ENCODE results near the gene SHC2. TPM values are rescaled to one million over a fixed set of nuclear protein-coding genes. Genes with fewer than 3 reads are reported as not detected.

Gene SHC2
- total RNA-seq, 1 donor from 2014 or later: 29.7 TPM

DNA sequence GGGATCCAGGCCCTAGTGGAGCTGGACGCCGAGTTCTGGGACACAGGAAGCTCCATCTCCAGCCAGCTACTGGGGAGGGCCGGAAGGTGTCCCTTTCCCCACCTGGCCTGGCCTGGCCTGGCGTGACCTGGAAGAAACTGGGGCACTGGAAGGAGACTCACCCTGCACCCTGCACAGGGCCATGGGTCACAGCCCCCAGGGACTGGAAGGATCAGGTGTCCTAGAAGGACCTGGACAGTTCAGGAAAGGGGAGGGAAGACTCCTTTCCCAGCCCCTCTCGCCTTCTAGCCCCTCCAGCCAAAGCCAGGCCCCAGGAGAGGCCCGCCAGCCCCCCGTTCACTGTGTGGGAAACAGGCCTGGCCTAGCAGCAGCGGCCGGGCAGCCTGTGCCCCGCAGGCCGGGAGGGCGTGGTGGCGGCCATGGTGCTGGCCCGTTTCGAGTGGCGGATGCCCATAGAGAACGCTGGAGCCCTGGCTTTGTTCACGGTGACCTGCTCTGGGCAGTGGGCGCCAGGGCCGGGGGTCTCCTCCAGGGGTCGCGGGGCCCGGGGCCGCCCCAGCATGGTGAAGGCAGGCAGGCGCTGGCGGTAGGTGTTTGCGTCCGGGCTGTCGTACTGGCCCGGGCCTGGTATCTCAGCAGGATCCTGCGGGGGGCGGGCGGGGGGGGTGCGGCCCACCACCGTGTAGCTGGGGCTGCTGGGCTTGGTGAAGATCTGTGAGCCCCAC, 2.8 kb upstream of the SHC2 start:
- no peak overlapping the region for H3K4me3 Mint-ChIP-seq (ENCODE audit: unreplicated experiment)
- H3K27me3 ChIP-seq (ENCODE audit: insufficient read depth, low read length): peaks cover 2% of the 10 kb centered on the region
- H3K9me3 ChIP-seq (ENCODE audit: insufficient read depth, low read depth, low read length): no peaks in the 10 kb centered on the region
- H3K36me3 Mint-ChIP-seq (ENCODE audit: low read depth, unreplicated experiment): peaks cover 2% of the 10 kb centered on the region
- FAIRE-seq: no peak
- no peak overlapping the region for H3K4me3 ChIP-seq (ENCODE audit: insufficient read depth, low read depth, low read length)
- no peak overlapping the region for H3K27ac ChIP-seq (ENCODE audit: low read depth, low read length)
- peaks cover 4% of the 10 kb centered on the region for H3K27me3 Mint-ChIP-seq (ENCODE audit: low read depth, unreplicated experiment)
- TF ChIP-seq, protein P1, sequence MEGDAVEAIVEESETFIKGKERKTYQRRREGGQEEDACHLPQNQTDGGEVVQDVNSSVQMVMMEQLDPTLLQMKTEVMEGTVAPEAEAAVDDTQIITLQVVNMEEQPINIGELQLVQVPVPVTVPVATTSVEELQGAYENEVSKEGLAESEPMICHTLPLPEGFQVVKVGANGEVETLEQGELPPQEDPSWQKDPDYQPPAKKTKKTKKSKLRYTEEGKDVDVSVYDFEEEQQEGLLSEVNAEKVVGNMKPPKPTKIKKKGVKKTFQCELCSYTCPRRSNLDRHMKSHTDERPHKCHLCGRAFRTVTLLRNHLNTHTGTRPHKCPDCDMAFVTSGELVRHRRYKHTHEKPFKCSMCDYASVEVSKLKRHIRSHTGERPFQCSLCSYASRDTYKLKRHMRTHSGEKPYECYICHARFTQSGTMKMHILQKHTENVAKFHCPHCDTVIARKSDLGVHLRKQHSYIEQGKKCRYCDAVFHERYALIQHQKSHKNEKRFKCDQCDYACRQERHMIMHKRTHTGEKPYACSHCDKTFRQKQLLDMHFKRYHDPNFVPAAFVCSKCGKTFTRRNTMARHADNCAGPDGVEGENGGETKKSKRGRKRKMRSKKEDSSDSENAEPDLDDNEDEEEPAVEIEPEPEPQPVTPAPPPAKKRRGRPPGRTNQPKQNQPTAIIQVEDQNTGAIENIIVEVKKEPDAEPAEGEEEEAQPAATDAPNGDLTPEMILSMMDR (IDR thresholded peaks at IDR 0.05; ENCODE audit: insufficient read depth, low read depth, low read length): no peak
- no peak for TF ChIP-seq EZH2 (IDR thresholded peaks at IDR 0.05; ENCODE audit: insufficient read depth, low read length)
- no peak overlapping the region for H2AFZ ChIP-seq (ENCODE audit: low read depth, low read length)
- H3K9ac ChIP-seq (ENCODE audit: low read length): no peak overlapping the region
- H3K27ac Mint-ChIP-seq (ENCODE audit: unreplicated experiment): no peak overlapping the region
- no peaks in the 10 kb centered on the region for H3K79me2 ChIP-seq (ENCODE audit: insufficient read depth, low read length)
- no peaks in the 10 kb centered on the region for H4K20me1 ChIP-seq (ENCODE audit: insufficient read depth, low read length)
- no peaks in the 10 kb centered on the region for H3K4me1 Mint-ChIP-seq (ENCODE audit: low read depth, unreplicated experiment)
- DNase-seq (ENCODE audit: low read depth): no peak
- peaks cover 3% of the 10 kb centered on the region for H3K9me3 Mint-ChIP-seq (ENCODE audit: unreplicated experiment)
- H3K4me2 ChIP-seq (ENCODE audit: low read length): no peak overlapping the region
- no peaks in the 10 kb centered on the region for H3K36me3 ChIP-seq (ENCODE audit: insufficient read depth, low read length)
- peaks cover 5% of the 10 kb centered on the region for H3K4me1 ChIP-seq (ENCODE audit: insufficient read depth, low read length)

DNA sequence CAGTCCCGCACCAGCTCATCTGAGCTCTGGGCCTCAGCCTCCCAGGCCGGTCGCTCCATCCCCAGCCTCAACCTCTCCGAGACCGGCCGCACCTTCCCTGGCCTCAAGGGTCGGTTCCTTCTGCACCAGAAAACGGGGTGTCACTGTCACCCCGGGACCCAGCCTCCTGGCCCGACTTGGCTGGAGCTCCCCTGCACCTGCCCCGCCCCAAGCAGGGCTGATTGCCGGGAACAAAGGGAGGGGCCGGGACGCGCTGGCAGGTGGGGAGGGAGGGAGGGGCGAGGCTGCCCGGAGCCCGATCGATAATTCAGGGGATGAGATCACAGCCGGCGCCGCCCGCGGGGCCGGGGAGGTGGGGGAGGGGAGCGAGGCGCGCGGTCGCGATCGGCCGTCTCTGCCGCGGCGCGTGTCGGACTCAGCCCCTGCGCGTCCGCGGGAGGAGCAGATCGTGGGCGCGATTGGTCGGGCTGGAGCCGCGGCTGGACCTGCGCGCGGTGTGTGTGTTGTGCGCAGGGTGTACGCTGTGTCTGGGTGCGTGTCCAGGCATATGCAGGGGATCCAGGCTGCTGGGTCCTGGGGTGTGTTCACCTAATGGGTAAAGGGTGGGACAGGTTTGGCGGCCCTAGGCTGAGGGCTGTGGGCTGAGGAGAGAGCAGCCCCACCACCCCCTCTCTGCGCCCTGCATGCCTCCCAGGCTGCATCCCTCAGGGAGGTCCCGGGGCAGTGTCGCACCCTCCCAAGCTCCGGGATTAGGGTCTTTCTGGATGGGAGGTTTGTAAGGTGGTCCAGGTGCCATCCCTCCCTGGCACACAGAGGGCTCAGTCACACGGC, 1.1 kb upstream of the SHC2 start:
- peaks cover 2% of the 10 kb centered on the region for H3K27me3 ChIP-seq (ENCODE audit: insufficient read depth, low read length)
- no peaks in the 10 kb centered on the region for H3K4me1 Mint-ChIP-seq (ENCODE audit: low read depth, unreplicated experiment)
- no peak overlapping the region for H3K4me3 ChIP-seq (ENCODE audit: insufficient read depth, low read depth, low read length)
- DNase-seq (ENCODE audit: low read depth) (no peak), FAIRE-seq (no peak)
- no peaks in the 10 kb centered on the region for H3K79me2 ChIP-seq (ENCODE audit: insufficient read depth, low read length)
- H4K20me1 ChIP-seq (ENCODE audit: insufficient read depth, low read length): no peaks in the 10 kb centered on the region
- TF ChIP-seq, protein P1 (IDR thresholded peaks at IDR 0.05; ENCODE audit: insufficient read depth, low read depth, low read length): no peak
- peak; percentile 66 for TF ChIP-seq EZH2 (IDR thresholded peaks at IDR 0.05; ENCODE audit: insufficient read depth, low read length)
- H3K9me3 ChIP-seq (ENCODE audit: insufficient read depth, low read depth, low read length): no peaks in the 10 kb centered on the region
- H3K36me3 Mint-ChIP-seq (ENCODE audit: low read depth, unreplicated experiment): peaks cover 6% of the 10 kb centered on the region
- no peak overlapping the region for H3K9ac ChIP-seq (ENCODE audit: low read length)
- H3K27ac Mint-ChIP-seq (ENCODE audit: unreplicated experiment): no peak overlapping the region
- no peaks in the 10 kb centered on the region for H3K27me3 Mint-ChIP-seq (ENCODE audit: low read depth, unreplicated experiment)
- no peaks in the 10 kb centered on the region for H3K9me3 Mint-ChIP-seq (ENCODE audit: unreplicated experiment)
- no peak overlapping the region for H3K27ac ChIP-seq (ENCODE audit: low read depth, low read length)
- no peak overlapping the region for H2AFZ ChIP-seq (ENCODE audit: low read depth, low read length)
- peaks cover 5% of the 10 kb centered on the region for H3K4me1 ChIP-seq (ENCODE audit: insufficient read depth, low read length)
- peak overlapping the region; percentile 77 for H3K4me3 Mint-ChIP-seq (ENCODE audit: unreplicated experiment)
- H3K36me3 ChIP-seq (ENCODE audit: insufficient read depth, low read length): no peaks in the 10 kb centered on the region
- H3K4me2 ChIP-seq (ENCODE audit: low read length): peak overlapping the region; percentile 44
